Tibial nerve (tissue), 4 donors: ENCODE measurements around the gene RHBG. TPM values are rescaled to one million over a fixed set of nuclear protein-coding genes. Genes with fewer than 3 reads are reported as not detected.

ENCODE experiments used
- DNase-seq, 2 donors: peaks; one replicate each; pipeline ENCODE4 v3.0.0-alpha.2; 2019; ENCODE audit warnings: low spot score in 2 of 2
- H3K27ac ChIP-seq, 4 donors: fragments of 200-600 bp; sonication (generic) in 3 of 4; one replicate each; pipeline ENCODE4 v1.5.1; 2017 to 2019; ENCODE audit warnings: mild to moderate bottlenecking in 1 of 4
- H3K27me3 ChIP-seq, 2 donors: fragments of 200-600 bp; sonication (generic) in 1 of 2; one replicate each; pipeline versions ENCODE4 v1.5.1 to v1.6.0; 2017 to 2019
- H3K36me3 ChIP-seq, 3 donors: fragments of 200-600 bp; sonication (generic); one replicate each; pipeline ENCODE4 v1.5.1; 2018 to 2019
- H3K4me1 ChIP-seq, 4 donors: fragments of 200-600 bp; sonication (generic) in 3 of 4; one replicate each; pipeline ENCODE4 v1.5.1; 2017 to 2019
- H3K4me3 ChIP-seq, 4 donors: fragments of 200-600 bp; sonication (generic) in 3 of 4; one replicate each; pipeline ENCODE4 v1.5.1; 2017 to 2019; ENCODE audit warnings: mild to moderate bottlenecking in 1 of 4, moderate library complexity in 1 of 4
- H3K9me3 ChIP-seq, 4 donors: fragments of 200-600 bp; sonication (generic) in 3 of 4; one replicate each; pipeline ENCODE4 v1.5.1; 2017 to 2019
- CTCF ChIP-seq, 5 experiments: fragments of 200-600 bp in 3 of 5; fragments of 450-650 bp in 2 of 5; sonication (generic) in 3 of 5; IDR thresholded peaks; one replicate each; pipeline ENCODE4 v1.5.1; 2016 to 2019; ENCODE audit warnings: antibody characterized with exemption in 5 of 5, mild to moderate bottlenecking in 3 of 5, moderate library complexity in 2 of 5
- EP300 ChIP-seq, 2 donors: sonication (generic); formaldehyde crosslinking; IDR thresholded peaks; one replicate each; pipeline ENCODE4 v1.6.1; 2017; ENCODE audit warnings: antibody characterized with exemption in 2 of 2, mild to moderate bottlenecking in 1 of 2
- POLR2A ChIP-seq, 2 donors: fragments of 450-650 bp; IDR thresholded peaks; one replicate each; pipeline ENCODE4 v1.6.1; 2017; ENCODE audit warnings: antibody characterized with exemption in 2 of 2, mild to moderate bottlenecking in 2 of 2, moderate library complexity in 2 of 2
- WGBS, 2 donors: methylation state at CpG; one replicate each; pipeline ENCODE4 v1.1.5; 2018; 5-methylcytosine and 5-hydroxymethylcytosine counted together
- small RNA-seq: library from RNA; depleted of rRNA; stranded (forward); fragments of <200 nt; gene quantifications from one replicate; pipeline ENCODE3, GENCODE V24; 2016
- total RNA-seq, 4 donors: library from RNA; depleted of rRNA; stranded (reverse); fragments of >200 nt; gene quantifications; one replicate each; pipeline ENCODE4 v1.1.0, GENCODE V29; 2016

Gene RHBG
- total RNA-seq, 4 donors from 2014 or later = not detected

GRCh38 chr1:156432669-156433018 lies 63.6 kb downstream of the RHBG start:
- WGBS, 2 donors = 7 to 15% methylated on average over 11 of the region's 11 CpGs
- Histone ChIP-seq H3K4me1 (peaks cover 0 to 21% (median 11%) of the 10 kb centered on the region in 4 donors), H3K4me3 (no peak overlapping the region), H3K9me3 (no peaks in the 10 kb centered on the region), H3K36me3 (no peaks in the 10 kb centered on the region), H3K27ac (no peak overlapping the region), H3K27me3 (peaks cover 10 to 100% of the 10 kb centered on the region in 2 donors)
- DNase-seq = no peak
- TF ChIP-seq EP300 (IDR thresholded peaks at IDR 0.05) (no peak), POLR2A (IDR thresholded peaks at IDR 0.05) (no peak), CTCF (IDR thresholded peaks at IDR 0.05) (no peak)

GRCh38 chr1:156433032-156433431 lies 64.0 kb downstream of the RHBG start:
- Histone ChIP-seq H3K27me3 (peaks cover 11 to 100% of the 10 kb centered on the region in 2 donors), H3K27ac (no peak overlapping the region)

GRCh38 chr1:156433602-156434001 lies 64.6 kb downstream of the RHBG start:
- H3K27ac ChIP-seq = no peak overlapping the region
- H3K9me3 ChIP-seq = no peaks in the 10 kb centered on the region
- H3K36me3 ChIP-seq = no peaks in the 10 kb centered on the region
- H3K4me1 ChIP-seq = peaks cover 0 to 21% (median 11%) of the 10 kb centered on the region in 4 donors
- H3K4me3 ChIP-seq = no peak overlapping the region
- no peak for DNase-seq
- 44 to 72% methylated on average over 1 of the region's 1 CpG for WGBS, 2 donors
- no peak for TF ChIP-seq EP300 (IDR thresholded peaks at IDR 0.05)
- TF ChIP-seq POLR2A (IDR thresholded peaks at IDR 0.05) = no peak
- TF ChIP-seq CTCF (IDR thresholded peaks at IDR 0.05) = no peak
- peaks cover 11 to 100% of the 10 kb centered on the region in 2 donors for H3K27me3 ChIP-seq

More at GRCh38 chr1:156433032-156433431, 64.0 kb downstream of the RHBG start:
- no peak for DNase-seq
- H3K9me3 ChIP-seq = no peaks in the 10 kb centered on the region
- no peak overlapping the region for H3K4me3 ChIP-seq
- WGBS, 2 donors = 31 to 36% methylated on average over 4 of the region's 4 CpGs
- H3K36me3 ChIP-seq = no peaks in the 10 kb centered on the region
- TF ChIP-seq CTCF (IDR thresholded peaks at IDR 0.05) (no peak), POLR2A (IDR thresholded peaks at IDR 0.05) (no peak), EP300 (IDR thresholded peaks at IDR 0.05) (no peak)
- peaks cover 0 to 21% (median 11%) of the 10 kb centered on the region in 4 donors for H3K4me1 ChIP-seq

Small RNAs within 50 kb of the gene (small RNA-seq; reads per million reads assigned to genes)
- not detected for gene MIR9-1

Other genes starting within 250 kb of the RHBG start
- 1 to 10 TPM; 1.8 to 4.6 (median 3.5) TPM for gene SEMA4A, start 215.6 kb upstream of the RHBG start, total RNA-seq
- 10 to 100 TPM in 3 of 4 donors, 1 to 10 TPM in 1; 9.4 to 25.5 (median 13.6) TPM for gene SLC25A44, start 175.1 kb upstream of the RHBG start, total RNA-seq
- 10 to 100 TPM; 41.7 to 67.1 (median 49.1) TPM for gene PMF1, start 156.2 kb upstream of the RHBG start, total RNA-seq
- gene BGLAP, start 127.0 kb upstream of the RHBG start, total RNA-seq = 1 to 10 TPM in 3 of 4 donors, not detected in 1; 2.1 to 5.2 (median 2.7) TPM
- 10 to 100 TPM; 26.4 to 44.6 (median 31.2) TPM for gene PAQR6, start 121.2 kb upstream of the RHBG start, total RNA-seq
- 10 to 100 TPM; 58.0 to 85.8 (median 67.5) TPM for gene SMG5, start 86.4 kb upstream of the RHBG start, total RNA-seq
- gene TMEM79, start 84.9 kb upstream of the RHBG start, total RNA-seq = 1 to 10 TPM; 1.7 to 4.5 (median 3.1) TPM
- gene GLMP, start 73.5 kb upstream of the RHBG start, total RNA-seq = 10 to 100 TPM; 30.8 to 45.9 (median 42.1) TPM
- not detected for gene VHLL, start 69.9 kb upstream of the RHBG start, total RNA-seq
- 100 to 1,000 TPM; 113 to 175 (median 137) TPM for gene CCT3, start 30.9 kb upstream of the RHBG start, total RNA-seq
- not detected for gene TSACC, start 30.7 kb upstream of the RHBG start, total RNA-seq
- 10 to 100 TPM; 67.5 to 84.9 (median 70.8) TPM for gene MEF2D, start 131.6 kb downstream of the RHBG start, total RNA-seq
- 1 to 10 TPM in 2 of 4 donors, under 1 TPM in 2; 0.21 to 2.4 (median 0.97) TPM for gene IQGAP3, start 203.4 kb downstream of the RHBG start, total RNA-seq
- gene TTC24, start 210.5 kb downstream of the RHBG start, total RNA-seq = not detected
- gene NAXE, start 222.6 kb downstream of the RHBG start, total RNA-seq = 100 to 1,000 TPM in 1 of 4 donors, 10 to 100 TPM in 3; 53.1 to 105 (median 82.7) TPM
- gene GPATCH4, start 232.3 kb downstream of the RHBG start, total RNA-seq = 10 to 100 TPM; 22.2 to 44.4 (median 29.6) TPM